ENCODE measurements around the gene MAVS.

MAVS gene

GRCh38 chr20:3864518-3864917 is 17.9 kb downstream of the MAVS start:
- no peak for TF ChIP-seq CTCF (conservative IDR thresholded peaks at IDR 0.05; ENCODE audit: low read depth, low read length)
- DNase-seq (ENCODE audit: low read depth): no peak
- H3K4me3 ChIP-seq (ENCODE audit: low read length): no peak overlapping the region

- no peak overlapping the region for H3K4me3 ChIP-seq (ENCODE audit: low read length)
- no peak for DNase-seq (ENCODE audit: low read depth)
- TF ChIP-seq CTCF (conservative IDR thresholded peaks at IDR 0.05; ENCODE audit: low read depth, low read length): no peak
Measured at GRCh38 chr20:3865152-3865886, 18.7 kb downstream of the MAVS start.

GRCh38 chr20:3865887-3866407 is 19.3 kb downstream of the MAVS start:
- no peak for DNase-seq (ENCODE audit: low read depth)
- no peak for TF ChIP-seq CTCF (conservative IDR thresholded peaks at IDR 0.05; ENCODE audit: low read depth, low read length)

GRCh38 chr20:3866464-3866863 is 19.8 kb downstream of the MAVS start:
- no peak for DNase-seq (ENCODE audit: low read depth)
- TF ChIP-seq CTCF (conservative IDR thresholded peaks at IDR 0.05; ENCODE audit: low read depth, low read length): no peak
- H3K4me3 ChIP-seq (ENCODE audit: low read length): no peak overlapping the region

More at GRCh38 chr20:3865887-3866407, 19.3 kb downstream of the MAVS start:
- H3K4me3 ChIP-seq (ENCODE audit: low read length): no peak overlapping the region

- DNase-seq (ENCODE audit: low read depth): no peak
- TF ChIP-seq CTCF (conservative IDR thresholded peaks at IDR 0.05; ENCODE audit: low read depth, low read length): no peak
- H3K4me3 ChIP-seq (ENCODE audit: low read length): no peak overlapping the region
Measured at GRCh38 chr20:3867802-3868201, 21.2 kb downstream of the MAVS start.

GRCh38 chr20:3869839-3870634 is 23.4 kb downstream of the MAVS start:
- H3K4me3 ChIP-seq (ENCODE audit: low read length): no peak overlapping the region
- no peak for DNase-seq (ENCODE audit: low read depth)
- no peak for TF ChIP-seq CTCF (conservative IDR thresholded peaks at IDR 0.05; ENCODE audit: low read depth, low read length)

All from retinal pigment epithelial cell (primary cell).